ENCODE results near the gene CDKN2A.

DNA sequence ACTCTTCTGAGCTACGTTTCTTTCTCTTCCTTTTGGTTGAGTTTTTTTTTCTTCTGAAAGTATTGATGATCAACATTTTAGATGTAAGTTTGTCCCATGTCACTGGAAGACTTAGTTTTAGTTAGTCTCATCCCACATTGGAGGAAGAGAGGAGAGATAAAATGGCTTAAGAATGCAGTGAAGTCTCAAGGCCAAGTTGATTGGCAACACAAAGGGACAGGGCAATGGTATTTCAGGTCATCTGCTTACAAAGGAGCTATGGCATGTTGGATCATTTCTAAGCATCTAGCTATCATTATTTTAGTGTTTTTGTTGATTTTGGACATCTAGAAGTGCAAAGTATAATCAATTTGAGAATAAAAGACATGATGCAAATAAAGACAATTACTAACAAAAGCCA, 58.6 kb downstream of the CDKN2A start:
- TF ChIP-seq, protein P1, sequence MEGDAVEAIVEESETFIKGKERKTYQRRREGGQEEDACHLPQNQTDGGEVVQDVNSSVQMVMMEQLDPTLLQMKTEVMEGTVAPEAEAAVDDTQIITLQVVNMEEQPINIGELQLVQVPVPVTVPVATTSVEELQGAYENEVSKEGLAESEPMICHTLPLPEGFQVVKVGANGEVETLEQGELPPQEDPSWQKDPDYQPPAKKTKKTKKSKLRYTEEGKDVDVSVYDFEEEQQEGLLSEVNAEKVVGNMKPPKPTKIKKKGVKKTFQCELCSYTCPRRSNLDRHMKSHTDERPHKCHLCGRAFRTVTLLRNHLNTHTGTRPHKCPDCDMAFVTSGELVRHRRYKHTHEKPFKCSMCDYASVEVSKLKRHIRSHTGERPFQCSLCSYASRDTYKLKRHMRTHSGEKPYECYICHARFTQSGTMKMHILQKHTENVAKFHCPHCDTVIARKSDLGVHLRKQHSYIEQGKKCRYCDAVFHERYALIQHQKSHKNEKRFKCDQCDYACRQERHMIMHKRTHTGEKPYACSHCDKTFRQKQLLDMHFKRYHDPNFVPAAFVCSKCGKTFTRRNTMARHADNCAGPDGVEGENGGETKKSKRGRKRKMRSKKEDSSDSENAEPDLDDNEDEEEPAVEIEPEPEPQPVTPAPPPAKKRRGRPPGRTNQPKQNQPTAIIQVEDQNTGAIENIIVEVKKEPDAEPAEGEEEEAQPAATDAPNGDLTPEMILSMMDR (IDR thresholded peaks at IDR 0.05): no peak
- TF ChIP-seq POLR2A (IDR thresholded peaks at IDR 0.05) (no peak), POLR2AphosphoS5 (IDR thresholded peaks at IDR 0.05) (no peak)
